ENCODE results near the gene TMEM8B.

GRCh38 chr9:35906923-35907699 lies 78.1 kb downstream of the TMEM8B start:
- TF ChIP-seq, protein P1, sequence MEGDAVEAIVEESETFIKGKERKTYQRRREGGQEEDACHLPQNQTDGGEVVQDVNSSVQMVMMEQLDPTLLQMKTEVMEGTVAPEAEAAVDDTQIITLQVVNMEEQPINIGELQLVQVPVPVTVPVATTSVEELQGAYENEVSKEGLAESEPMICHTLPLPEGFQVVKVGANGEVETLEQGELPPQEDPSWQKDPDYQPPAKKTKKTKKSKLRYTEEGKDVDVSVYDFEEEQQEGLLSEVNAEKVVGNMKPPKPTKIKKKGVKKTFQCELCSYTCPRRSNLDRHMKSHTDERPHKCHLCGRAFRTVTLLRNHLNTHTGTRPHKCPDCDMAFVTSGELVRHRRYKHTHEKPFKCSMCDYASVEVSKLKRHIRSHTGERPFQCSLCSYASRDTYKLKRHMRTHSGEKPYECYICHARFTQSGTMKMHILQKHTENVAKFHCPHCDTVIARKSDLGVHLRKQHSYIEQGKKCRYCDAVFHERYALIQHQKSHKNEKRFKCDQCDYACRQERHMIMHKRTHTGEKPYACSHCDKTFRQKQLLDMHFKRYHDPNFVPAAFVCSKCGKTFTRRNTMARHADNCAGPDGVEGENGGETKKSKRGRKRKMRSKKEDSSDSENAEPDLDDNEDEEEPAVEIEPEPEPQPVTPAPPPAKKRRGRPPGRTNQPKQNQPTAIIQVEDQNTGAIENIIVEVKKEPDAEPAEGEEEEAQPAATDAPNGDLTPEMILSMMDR (IDR thresholded peaks at IDR 0.05) = peak in 2 of 4 experiments; percentile 14 to 31
- TF ChIP-seq POLR2AphosphoS5 (IDR thresholded peaks at IDR 0.05) = peak; percentile 82

Data from gastroesophageal sphincter (tissue), 3 donors.